ACHN (cell line): ENCODE results near the gene HPN.
A peak's percentile ranks its signal among the peaks of the same experiment; 100 is the strongest.

Source experiments
- DNase-seq: peaks from one replicate; pipeline ENCODE4 v3.0.0-alpha.2; 2015
- in situ Hi-C: cut with HindIII; loops from 2 replicates; pipeline ENCODE4 v1.10.0; 2017; ENCODE audit warnings: low sequenced_read_pairs, low pct_ligation_motif_present, low pct_unique_long_range_greater_than_20kb

The HPN gene

GRCh38 chr19:35108730-35109129, 67.2 kb downstream of the HPN start:
- in situ Hi-C loops = no loop called here
- no peak for DNase-seq

DNA sequence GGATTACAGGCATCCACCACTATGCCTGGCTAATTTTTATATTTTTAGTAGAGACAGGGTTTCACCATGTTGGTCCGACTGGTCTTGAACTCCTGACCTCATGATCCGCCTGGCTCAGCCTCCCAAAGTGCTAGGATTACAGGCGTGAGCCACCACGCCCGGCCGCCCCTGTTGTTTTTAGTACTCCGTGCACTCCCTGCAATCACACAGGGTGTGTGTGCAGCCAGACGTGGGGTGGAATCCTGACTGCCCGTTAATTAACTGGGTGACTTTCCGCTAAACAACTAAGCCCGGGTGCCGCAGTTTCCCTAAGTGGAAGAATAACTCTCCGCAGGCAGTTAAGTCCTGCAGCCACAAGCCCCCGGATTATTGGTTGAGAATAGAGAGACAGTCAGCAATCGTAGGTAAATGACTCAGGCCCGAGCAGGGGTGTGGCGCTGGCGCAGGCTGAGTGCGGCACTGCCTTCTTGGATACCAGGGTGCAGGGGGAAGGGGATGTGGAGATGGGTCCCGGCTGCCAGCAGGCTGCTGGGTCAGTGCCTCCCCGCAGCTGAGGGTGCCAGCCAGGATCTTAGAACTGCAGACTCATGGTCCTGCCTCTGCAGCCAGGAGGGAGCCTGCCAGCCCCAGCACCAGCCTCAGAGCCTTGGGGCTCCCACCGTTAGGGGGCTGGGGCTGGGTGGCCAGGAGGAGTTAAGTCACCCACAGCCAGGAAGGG, 68.0 kb downstream of the HPN start:
- no peak for DNase-seq
- in situ Hi-C loops = no loop called here

DNA sequence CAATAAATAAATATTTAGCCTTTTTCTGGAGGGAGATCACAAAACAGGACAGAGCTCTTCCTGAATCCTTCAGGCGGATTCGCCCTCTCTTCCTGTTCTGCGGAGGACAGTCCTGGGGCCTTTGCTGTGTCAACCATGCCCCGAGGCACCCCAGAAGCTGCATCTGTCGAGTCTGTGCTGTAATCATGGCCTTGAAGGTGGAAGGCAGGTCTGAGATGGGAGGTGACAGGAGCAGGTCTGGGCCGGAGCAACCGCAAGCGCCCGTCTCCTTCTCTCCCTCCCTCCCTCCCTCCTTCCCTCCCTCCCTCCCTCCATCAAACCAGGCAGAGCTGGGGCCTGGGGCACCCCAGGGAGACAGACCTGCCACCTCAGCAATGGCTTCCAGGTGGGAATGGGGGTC, 69.5 kb downstream of the HPN start:
- in situ Hi-C loops = no loop called here
- no peak for DNase-seq

DNA sequence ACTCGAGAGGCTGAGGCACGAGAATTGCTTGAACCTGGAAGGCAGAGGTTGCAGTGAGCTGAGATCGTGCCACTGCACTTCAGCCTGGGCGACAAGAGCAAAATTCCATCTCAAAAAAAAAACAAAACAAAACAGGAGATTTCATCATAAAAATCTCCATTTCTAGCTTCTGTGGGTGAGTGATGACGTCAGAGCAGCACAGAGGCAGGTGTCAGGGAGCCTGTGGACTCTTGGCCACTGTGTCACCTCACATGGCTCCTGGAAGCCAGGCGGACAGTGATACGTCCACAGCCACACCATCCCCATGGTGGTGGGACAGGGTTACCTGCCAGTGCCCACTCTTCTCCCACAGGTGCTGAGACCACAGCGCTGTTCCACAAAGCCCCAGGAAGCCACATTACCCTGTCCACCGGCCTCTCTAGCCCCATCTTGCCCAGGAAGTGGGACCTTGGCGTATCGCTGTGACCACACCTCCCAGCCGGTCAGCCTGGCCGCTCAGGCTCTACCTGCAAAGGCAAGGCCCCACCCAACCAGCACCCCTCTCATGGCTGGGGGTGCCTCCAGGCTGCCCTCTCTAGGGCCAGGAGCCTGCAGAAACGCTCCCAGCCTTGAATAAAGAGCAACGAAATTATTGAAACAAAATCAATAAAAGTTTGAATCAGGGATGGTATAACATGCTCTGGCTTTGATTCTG, 71.6 kb downstream of the HPN start:
- DNase-seq = no peak
- in situ Hi-C loops = no loop called here

DNA sequence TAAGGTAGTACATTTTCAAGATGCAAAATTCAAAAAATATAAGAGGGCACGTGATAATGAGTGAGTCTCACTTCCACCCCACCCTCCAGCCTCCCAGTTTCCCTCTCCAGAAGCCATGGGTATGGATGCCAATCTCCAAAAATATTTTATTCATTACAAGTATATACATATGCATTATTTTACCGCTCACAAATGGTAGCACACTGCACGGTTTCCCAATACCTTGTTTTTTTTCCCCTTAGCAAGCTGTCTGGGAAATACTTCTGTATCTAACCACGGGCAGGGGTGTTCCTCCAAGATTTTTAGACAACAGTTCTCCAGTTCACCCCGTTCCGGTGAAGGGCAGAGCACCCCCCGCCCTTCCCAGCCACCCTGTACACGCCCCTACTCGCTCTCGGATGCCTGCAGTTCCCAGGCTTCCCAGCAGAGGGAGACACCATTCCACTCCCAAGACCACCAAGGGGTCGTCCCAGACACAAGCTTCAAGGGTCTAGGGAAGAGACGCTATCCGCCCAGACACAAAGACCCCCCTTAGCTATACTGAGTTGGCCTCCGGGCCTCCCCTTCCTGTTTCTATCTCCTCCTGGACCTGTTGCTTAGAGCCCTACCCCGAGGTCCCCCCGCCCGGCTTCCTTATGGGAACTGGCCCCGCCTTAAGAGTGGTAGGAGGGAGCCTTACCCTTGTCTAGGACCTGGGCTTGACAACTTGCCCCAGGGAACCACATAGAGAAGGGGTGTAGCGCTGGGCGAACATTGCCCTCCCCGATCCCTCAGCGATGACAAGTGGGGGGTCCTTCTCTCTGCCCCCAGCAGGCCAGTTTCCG, 73.0 kb downstream of the HPN start:
- peak; percentile 41 for DNase-seq

GRCh38 chr19:35115177-35115951, 73.8 kb downstream of the HPN start, which contains the start of gene FXYD3:
Gene FXYD3, plus strand, starts transcription at chr19:35115823. Its CDS starts 3,554 bp downstream, at chr19:35119377.
- in situ Hi-C loops = no loop called here

More for the DNA sequence above, 73.0 kb downstream of the HPN start:
- in situ Hi-C loops = no loop called here

More at GRCh38 chr19:35115177-35115951, 73.8 kb downstream of the HPN start, which contains the start of gene FXYD3:
- DNase-seq = no peak
